Osteoblast (primary cell): ENCODE results near the gene TIGD2. TPM values are rescaled to one million over a fixed set of nuclear protein-coding genes. Genes with fewer than 3 reads are reported as not detected.

Experiments
- DNase-seq: peaks from one replicate; pipeline ENCODE4 v3.0.0; 2011; ENCODE audit warnings: low spot score, mixed read lengths; ENCODE audit not compliant: insufficient read length; ENCODE audit errors: missing footprints
- H2AFZ ChIP-seq: 2 replicates; pipeline ENCODE4 v1.6.0; 2011; ENCODE audit warnings: mild to moderate bottlenecking, low read length
- H3K27ac ChIP-seq: 2 replicates; pipeline ENCODE4 v1.5.1; 2011; ENCODE audit warnings: mild to moderate bottlenecking, low read depth, low read length, moderate library complexity
- H3K27me3 ChIP-seq: 2 replicates; pipeline ENCODE4 v1.6.0; 2012; ENCODE audit warnings: mild to moderate bottlenecking, control low read depth, inconsistent platforms, low read length, moderate library complexity; ENCODE audit not compliant: insufficient read depth
- H3K36me3 ChIP-seq: 2 replicates; pipeline ENCODE4 v1.5.1; 2011; ENCODE audit warnings: mild to moderate bottlenecking, low read length, control low read depth, moderate library complexity; ENCODE audit not compliant: insufficient read depth
- H3K4me1 ChIP-seq: 2 replicates; pipeline ENCODE4 v1.5.1; 2011; ENCODE audit warnings: mild to moderate bottlenecking, low read length, control low read depth, moderate library complexity; ENCODE audit not compliant: insufficient read depth
- H3K4me2 ChIP-seq: 2 replicates; pipeline ENCODE4 v1.6.0; 2011; ENCODE audit warnings: mild to moderate bottlenecking, low read length; ENCODE audit not compliant: insufficient read depth
- H3K4me3 ChIP-seq: fragments of 200-600 bp; sonication (generic); 3 replicates; pipeline ENCODE4 v1.5.1; 2012; ENCODE audit warnings: mild to moderate bottlenecking, low read length, inconsistent platforms; ENCODE audit not compliant: insufficient read depth
- H3K79me2 ChIP-seq: 2 replicates; pipeline ENCODE4 v1.6.0; 2012; ENCODE audit warnings: mild to moderate bottlenecking, low read length, control low read depth, inconsistent platforms; ENCODE audit not compliant: insufficient read depth
- H3K9me3 ChIP-seq: 2 replicates; pipeline ENCODE4 v1.5.1; 2011; ENCODE audit warnings: low read depth, low read length, control low read depth
- H4K20me1 ChIP-seq: 2 replicates; pipeline ENCODE4 v1.6.0; 2012; ENCODE audit warnings: mild to moderate bottlenecking, low read length, control low read depth; ENCODE audit not compliant: insufficient read depth
- total RNA-seq: library from RNA; depleted of rRNA; stranded (reverse); fragments of >200 nt; gene quantifications from 2 replicates; pipeline ENCODE4 v1.2.3, GENCODE V29; 2012
- TF ChIP-seq, protein P1 (sequence below): IDR thresholded peaks from 2 replicates; pipeline ENCODE4 v1.5.1; 2011; ENCODE audit warnings: mild to moderate bottlenecking, low read depth, low read length, moderate library complexity; ENCODE audit errors: extremely low read depth

TIGD2 gene
- total RNA-seq, 1 donor: 18.1 TPM

DNA sequence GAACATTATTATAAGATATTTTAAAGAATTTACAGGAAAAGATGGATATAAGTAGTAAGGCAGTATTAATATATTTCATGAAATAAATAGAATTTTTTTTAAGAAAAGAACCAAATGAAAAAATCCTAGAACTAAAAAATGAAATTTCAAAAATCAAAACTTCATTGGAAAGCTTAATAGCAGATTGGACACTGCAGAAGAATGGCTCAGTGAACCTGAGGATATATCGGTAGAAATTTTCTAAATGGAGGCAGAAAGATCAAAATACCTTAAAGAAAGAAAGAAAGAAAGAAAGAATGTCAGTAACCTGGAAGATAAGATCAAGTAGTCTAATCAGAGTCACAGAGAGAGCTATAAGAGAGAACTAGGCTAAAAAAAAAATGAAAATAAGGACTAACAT, 33.0 kb upstream of the TIGD2 start:
- Histone ChIP-seq H3K36me3 (no peaks in the 10 kb centered on the region), H4K20me1 (no peaks in the 10 kb centered on the region)

DNA sequence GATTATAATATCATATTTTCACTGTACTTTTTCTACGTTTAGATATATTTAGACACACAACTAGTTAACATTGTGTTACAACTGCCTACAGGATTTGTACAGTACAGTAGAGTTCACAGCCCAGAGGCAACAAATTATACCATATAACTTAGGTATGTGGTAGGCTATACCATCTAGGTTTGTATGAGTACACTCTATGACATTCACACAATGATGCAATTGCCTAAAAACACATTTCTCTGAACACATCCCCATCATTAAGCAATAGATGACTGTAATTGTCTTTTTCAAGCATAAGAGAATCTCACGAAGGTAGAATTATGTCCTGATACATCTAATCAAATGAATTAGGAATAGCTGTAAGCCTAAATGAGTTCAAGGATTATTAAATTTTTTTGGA, 12.3 kb upstream of the TIGD2 start:
- Histone ChIP-seq H3K4me2 (no peak overlapping the region), H3K79me2 (no peaks in the 10 kb centered on the region), H3K27me3 (peaks cover 5% of the 10 kb centered on the region), H4K20me1 (no peaks in the 10 kb centered on the region), H3K4me1 (no peaks in the 10 kb centered on the region), H3K9me3 (no peaks in the 10 kb centered on the region), H3K27ac (no peak overlapping the region), H3K4me3 (no peak overlapping the region), H2AFZ (no peak overlapping the region), H3K36me3 (no peaks in the 10 kb centered on the region)
- no peak for DNase-seq
- TF ChIP-seq, protein P1, sequence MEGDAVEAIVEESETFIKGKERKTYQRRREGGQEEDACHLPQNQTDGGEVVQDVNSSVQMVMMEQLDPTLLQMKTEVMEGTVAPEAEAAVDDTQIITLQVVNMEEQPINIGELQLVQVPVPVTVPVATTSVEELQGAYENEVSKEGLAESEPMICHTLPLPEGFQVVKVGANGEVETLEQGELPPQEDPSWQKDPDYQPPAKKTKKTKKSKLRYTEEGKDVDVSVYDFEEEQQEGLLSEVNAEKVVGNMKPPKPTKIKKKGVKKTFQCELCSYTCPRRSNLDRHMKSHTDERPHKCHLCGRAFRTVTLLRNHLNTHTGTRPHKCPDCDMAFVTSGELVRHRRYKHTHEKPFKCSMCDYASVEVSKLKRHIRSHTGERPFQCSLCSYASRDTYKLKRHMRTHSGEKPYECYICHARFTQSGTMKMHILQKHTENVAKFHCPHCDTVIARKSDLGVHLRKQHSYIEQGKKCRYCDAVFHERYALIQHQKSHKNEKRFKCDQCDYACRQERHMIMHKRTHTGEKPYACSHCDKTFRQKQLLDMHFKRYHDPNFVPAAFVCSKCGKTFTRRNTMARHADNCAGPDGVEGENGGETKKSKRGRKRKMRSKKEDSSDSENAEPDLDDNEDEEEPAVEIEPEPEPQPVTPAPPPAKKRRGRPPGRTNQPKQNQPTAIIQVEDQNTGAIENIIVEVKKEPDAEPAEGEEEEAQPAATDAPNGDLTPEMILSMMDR: no peak

More for the DNA sequence above, 33.0 kb upstream of the TIGD2 start:
- Histone ChIP-seq H3K4me1 (no peaks in the 10 kb centered on the region), H3K4me3 (no peak overlapping the region), H3K4me2 (no peak overlapping the region), H2AFZ (no peak overlapping the region), H3K79me2 (no peaks in the 10 kb centered on the region), H3K9me3 (no peaks in the 10 kb centered on the region), H3K27me3 (no peaks in the 10 kb centered on the region), H3K27ac (no peak overlapping the region)
- TF ChIP-seq, protein P1: no peak
- no peak for DNase-seq

DNA sequence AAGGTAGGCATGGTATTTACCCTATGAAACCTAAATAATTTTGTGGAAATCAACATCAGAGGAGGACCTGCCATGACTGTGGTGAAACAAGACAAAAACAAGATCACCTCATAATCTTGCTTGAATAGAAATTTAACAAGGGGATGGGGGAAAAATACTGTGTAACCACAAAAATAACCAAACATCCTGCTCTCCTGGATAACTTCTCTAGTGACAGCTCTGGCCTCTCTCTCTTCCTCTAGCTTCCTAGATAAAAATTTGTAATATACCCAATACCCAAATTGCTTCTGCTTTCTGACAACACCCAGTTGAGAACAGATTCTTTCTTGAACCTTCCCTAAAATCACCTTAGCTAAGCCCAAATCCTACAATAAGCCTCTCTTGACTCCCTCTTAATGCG, 11.9 kb upstream of the TIGD2 start:
- Histone ChIP-seq H3K27ac (no peak overlapping the region), H3K9me3 (no peaks in the 10 kb centered on the region), H3K79me2 (no peaks in the 10 kb centered on the region), H3K4me2 (no peak overlapping the region), H3K27me3 (peaks cover 9% of the 10 kb centered on the region), H2AFZ (no peak overlapping the region), H3K36me3 (no peaks in the 10 kb centered on the region), H4K20me1 (no peaks in the 10 kb centered on the region), H3K4me1 (no peaks in the 10 kb centered on the region), H3K4me3 (no peak overlapping the region)
- no peak for DNase-seq
- TF ChIP-seq, protein P1: no peak

DNA sequence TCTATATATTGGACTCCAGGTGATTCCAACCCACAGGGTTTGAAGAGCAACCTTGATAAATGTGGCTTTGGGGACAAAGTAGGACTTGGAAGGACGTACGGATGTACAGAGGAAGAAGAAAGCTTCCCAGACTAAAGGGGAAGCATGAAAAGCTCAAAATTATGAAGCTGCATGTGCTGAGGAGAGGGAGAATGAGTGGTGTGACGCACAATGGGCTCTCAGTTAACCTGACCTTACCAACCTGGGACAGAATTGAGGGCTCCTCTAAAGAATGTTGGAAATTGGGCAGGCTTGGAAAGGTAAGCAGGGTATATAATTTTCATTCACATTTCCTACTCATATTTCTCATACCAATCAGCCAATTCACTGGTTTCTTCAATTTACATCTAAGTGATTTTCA, 10.5 kb upstream of the TIGD2 start:
- Histone ChIP-seq H3K27me3 (peaks cover 9% of the 10 kb centered on the region), H2AFZ (no peak overlapping the region), H3K4me2 (no peak overlapping the region), H3K4me1 (no peaks in the 10 kb centered on the region), H4K20me1 (no peaks in the 10 kb centered on the region), H3K36me3 (no peaks in the 10 kb centered on the region), H3K9me3 (no peaks in the 10 kb centered on the region), H3K4me3 (no peak overlapping the region), H3K79me2 (no peaks in the 10 kb centered on the region), H3K27ac (no peak overlapping the region)
- DNase-seq: no peak
- TF ChIP-seq, protein P1: no peak
